Measurements from ENCODE around the gene LCNL1.
"Not testable (repeated sequence)": the region's sequence is repeated elsewhere in the genome, so short reads cannot be mapped to it uniquely, and the experiment has no call there.

The LCNL1 gene

DNA sequence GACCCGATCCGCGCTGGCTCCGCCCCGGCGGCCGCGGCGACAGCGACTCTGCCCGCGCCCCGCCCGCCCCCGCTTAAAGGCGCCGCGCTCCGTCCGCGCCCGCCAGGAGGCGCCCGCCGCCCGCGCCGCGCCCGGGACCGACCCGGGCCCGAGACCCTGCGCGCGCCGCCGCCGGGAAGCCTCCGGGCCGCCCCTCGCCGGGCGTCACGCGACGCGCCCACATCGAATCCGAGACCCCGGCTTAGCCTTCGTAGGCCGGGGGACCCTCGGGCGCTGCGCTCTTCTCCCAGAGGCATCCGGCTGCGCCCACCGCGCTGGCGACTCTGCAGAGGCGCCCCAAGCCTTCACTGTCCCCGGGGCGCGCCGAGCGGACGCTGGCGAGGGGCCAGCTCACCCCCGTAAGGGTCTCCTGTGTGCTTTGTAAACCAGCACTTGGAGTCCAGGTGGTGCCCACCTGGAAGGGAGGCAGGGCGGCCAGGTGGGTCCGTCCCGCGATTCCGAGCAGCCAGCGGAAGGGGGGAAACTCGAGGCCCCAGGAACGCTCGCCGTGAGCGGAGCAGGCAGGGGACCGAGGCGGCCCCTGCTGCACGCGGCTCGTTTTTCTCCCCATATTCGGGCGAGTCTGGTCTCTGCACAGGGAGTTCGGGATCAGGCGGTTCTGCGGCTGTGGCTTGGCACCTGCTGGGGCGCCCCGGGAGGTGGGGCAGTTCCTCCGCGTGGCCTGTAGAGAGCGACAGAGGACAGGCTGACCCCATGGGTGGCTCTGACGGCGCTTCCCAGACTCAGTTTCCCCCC, 45.7 kb downstream of the LCNL1 start:
- peak; percentile 32 to 59 for DNase-seq

- DNase-seq = peak; percentile 12 to 15
Measured at GRCh38 chr9:137029058-137029936, 46.5 kb downstream of the LCNL1 start.

DNA sequence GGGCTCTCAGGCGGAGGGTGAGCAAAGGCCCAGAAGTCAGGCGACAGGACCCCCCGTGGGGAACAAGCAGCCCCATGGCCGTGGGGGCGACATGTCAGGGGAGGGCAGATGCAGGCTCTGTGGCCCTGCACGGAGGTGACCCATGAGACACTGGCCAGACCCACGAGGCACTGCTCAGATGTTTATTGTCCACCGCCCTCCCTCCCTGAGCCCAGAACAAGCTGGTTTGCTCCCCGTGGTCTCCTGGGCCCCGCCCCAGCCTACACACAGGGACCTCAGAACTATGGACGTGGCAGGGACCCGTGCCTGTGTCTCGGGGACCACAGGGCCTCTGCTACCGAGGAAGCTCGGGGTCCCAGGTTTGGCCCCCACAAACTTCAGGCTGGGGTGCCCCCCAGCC, 47.2 kb downstream of the LCNL1 start:
- DNase-seq = no peak

DNA sequence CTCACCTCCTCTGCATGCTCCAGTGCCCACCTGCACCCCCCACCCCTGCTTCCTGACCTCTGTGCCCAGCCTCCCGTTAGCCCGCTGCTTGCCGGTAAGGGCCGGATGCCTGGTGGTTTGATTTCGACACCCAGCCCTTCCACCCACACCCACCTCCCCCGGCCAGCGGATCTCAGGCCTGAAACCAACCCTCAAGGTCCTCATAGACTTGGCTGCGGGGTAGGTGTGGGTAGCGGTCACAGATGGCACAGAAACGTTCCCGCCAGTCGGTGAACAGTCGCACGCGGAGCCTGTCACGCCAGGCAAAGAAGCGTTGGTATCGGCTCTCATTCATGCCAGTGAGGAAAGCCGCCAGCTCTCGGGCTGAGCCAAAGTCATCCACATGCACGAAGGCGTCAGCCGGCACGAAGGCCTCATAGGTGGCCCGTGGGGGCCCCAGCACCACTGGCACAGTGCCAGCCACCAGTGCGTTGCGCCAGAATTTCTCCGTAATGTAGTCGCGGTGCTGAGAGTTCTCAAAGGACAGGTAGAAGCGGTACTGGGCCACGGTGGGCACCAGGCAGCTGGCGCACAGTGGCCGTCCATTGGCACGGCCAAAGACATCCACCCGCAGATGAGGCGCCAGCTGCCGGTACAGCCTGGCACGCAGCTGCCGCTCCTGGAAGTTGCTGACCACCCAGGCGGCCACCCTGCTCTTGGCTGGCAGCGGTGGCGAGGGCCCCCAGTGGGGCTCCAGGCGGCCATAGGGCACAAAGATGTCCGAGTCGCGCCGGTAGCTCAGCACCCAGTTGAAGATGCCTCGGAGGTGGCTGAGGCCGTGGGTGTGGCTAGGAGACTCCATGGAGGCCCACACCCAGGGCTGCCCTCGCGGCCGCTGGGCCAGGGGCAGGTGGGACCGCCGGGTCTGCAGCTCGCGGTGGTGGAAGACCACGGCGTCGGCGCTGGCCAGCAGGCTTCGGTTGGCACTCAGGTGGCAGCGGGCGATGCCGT, 48.0 kb downstream of the LCNL1 start:
- DNase-seq = peak; percentile 34 to 52

- peak; percentile 34 to 54 for DNase-seq
Measured at GRCh38 chr9:137031904-137032640, 49.3 kb downstream of the LCNL1 start, which contains the start of gene FUT7. TSS of gene FUT7 (minus strand) at chr9:137032088. CDS start at chr9:137031991, 97 bp downstream.

- DNase-seq = no peak
Measured at GRCh38 chr9:137032858-137033257, 50.1 kb downstream of the LCNL1 start.

- DNase-seq = not testable (repeated sequence)
Measured at GRCh38 chr9:137033481-137033880, 50.7 kb downstream of the LCNL1 start.

DNA sequence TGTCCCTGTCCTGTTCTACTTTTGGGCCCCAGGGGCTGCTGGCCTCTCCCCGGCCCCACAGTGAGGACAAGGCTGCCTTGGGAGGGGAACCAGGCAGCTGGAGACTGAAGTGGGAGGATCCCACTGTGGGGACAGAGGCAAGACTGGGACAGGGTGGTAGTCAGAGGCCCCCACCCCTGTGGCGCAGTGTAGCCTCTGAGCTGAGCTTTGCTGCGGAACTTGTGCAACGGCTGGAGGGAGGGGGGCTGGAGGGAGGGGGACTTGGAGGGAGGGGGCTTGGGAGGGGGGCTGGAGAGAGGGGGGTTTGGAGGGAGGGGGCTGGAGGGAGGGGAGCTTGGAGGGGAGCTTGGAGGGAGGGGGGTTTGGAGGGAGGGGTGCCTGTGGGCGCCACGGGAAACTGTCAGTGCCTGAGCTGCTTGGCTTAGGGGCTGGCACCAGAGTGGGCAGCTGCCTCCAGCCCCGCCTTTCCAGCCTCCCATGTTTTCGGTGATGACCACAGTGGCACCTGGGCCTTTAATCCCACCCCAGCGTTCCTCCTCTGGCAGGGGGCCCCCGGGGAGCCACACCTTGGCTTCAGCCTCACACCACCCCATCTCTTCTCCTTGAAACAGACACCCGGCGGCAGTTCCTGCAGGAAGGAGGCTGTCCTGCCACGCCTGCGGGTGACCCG, 51.4 kb downstream of the LCNL1 start:
- peak; percentile 45 to 61 for DNase-seq

DNA sequence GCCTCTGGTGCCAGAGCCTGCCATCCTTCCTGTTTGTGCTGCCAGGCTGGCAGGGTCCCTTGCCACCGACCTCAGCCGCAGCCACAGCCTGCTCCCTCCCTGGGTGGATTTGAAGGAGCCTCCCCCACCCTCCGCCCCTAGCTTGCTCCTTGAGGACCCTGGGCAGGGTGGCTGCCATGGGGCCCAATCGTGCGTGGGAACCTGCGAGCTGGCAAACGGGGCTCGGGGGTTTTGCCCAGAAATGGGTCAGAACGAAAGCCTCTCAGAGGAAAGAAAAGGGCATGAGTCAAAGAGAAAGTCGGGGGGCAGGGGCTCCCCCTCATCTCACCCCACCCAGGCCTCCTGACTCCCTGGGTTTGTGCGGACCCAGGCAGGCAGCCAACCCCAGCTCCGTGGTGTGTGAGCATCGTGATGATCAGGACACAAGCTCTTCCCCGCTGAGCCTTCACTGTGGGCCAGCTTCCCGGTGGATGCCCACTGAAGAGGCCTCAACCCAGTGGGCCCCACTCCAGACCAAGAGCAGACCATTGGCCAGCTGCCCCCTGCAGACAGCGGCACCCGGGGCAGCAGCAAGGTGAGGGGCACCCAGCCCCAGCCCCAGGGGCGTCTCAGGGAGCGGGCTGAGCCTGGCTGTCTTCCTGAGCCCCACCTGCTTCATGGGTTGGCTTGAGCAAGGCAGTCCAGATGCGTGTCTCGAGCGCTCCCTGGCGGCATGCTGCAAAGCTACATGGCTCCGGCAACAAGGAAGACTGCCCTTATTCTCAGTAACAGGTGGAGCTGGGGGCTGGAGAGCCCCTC, 52.1 kb downstream of the LCNL1 start:
- peak; percentile 89 to 92 for DNase-seq
